Testis (tissue), 3 donors: ENCODE results near the gene TMIGD2. TPM values are rescaled to one million over a fixed set of nuclear protein-coding genes. Genes with fewer than 3 reads are reported as not detected.

ENCODE experiments used
- DNase-seq: peaks from one replicate; pipeline ENCODE4 v3.0.0-alpha.2; 2019
- H3K27ac ChIP-seq, 2 donors: fragments of 200-600 bp; sonication (generic); one replicate each; pipeline ENCODE4 v1.5.1; 2019
- H3K27me3 ChIP-seq: fragments of 200-600 bp; sonication (generic); one replicate; pipeline ENCODE4 v1.5.1; 2019
- H3K36me3 ChIP-seq: fragments of 200-600 bp; sonication (generic); one replicate; pipeline ENCODE4 v1.5.1; 2017; ENCODE audit warnings: low read depth; ENCODE audit errors: missing control alignments
- H3K4me1 ChIP-seq: fragments of 200-600 bp; sonication (generic); one replicate; pipeline ENCODE4 v1.5.1; 2019
- H3K4me3 ChIP-seq, 2 donors: fragments of 200-600 bp; sonication (generic); one replicate each; pipeline ENCODE4 v1.5.1; 2017 to 2019
- H3K9me3 ChIP-seq: fragments of 200-600 bp; sonication (generic); one replicate; pipeline ENCODE4 v1.5.1; 2017
- POLR2A ChIP-seq: fragments of 450-650 bp; IDR thresholded peaks from one replicate; pipeline ENCODE4 v1.6.1; 2017; ENCODE audit warnings: antibody characterized with exemption, mild to moderate bottlenecking, moderate library complexity
- WGBS, 2 donors: methylation state at CpG; one replicate each; pipeline ENCODE4 v1.1.5; 2018; 5-methylcytosine and 5-hydroxymethylcytosine counted together
- intact Hi-C: fragments of 100-400 bp; cut with DNase I; formaldehyde crosslinking; loops from one replicate; pipeline ENCODE4 v1.15.1; 2023; ENCODE audit warnings: low total_unique reads
- polyA plus RNA-seq: library from polyadenylated mRNA; stranded (reverse); fragments of 350-450 nt; fragmentation: Illumina TruSeq; extraction: RNeasy Lipid Tissue Mini Kit (QIAGEN cat#74804); gene quantifications from one replicate; pipeline ENCODE4 v1.2.3, GENCODE V29; 2014; ENCODE audit warnings: low read depth, low replicate concordance; ENCODE audit not compliant: insufficient read depth
- total RNA-seq, 2 donors: library from RNA; depleted of rRNA; stranded (reverse); fragments of >200 nt; gene quantifications; one replicate each; pipeline ENCODE4 v1.2.3, GENCODE V29; 2016
- TF ChIP-seq, protein P1 (sequence below), 3 experiments: fragments of 450-650 bp in 2 of 3; fragments of 200-600 bp in 1 of 3; sonication (generic) in 1 of 3; IDR thresholded peaks; one replicate each; pipeline ENCODE4 v1.5.1; 2016 to 2019; ENCODE audit warnings: antibody characterized with exemption in 3 of 3, mild to moderate bottlenecking in 2 of 3, moderate library complexity in 1 of 3

Gene TMIGD2
- total and polyA plus RNA-seq, 3 donors from 2014 or later, result 0.47 to 1.1 (median 0.83) TPM

DNA sequence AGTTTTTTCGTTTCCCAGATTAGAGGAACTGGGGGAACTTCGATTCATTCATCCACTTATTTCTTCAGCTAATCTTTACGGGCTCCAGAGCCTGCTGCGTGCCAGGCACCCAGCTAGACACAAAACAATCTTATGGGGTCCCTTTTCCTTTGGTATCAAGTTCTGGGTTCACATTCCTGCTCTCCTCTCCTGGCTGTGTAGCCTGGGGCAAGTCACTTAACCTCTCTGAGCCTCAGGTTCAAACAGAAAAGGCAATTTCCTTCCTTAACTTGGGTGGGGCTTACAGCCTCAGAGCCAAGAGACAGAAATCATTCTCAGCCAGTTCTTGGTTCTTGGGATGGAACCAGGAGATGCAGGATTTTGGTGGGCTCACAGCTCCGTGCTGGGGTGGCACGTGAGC, 17.2 kb downstream of the TMIGD2 start:
- no peaks in the 10 kb centered on the region for H3K9me3 ChIP-seq
- 48 to 49% methylated on average over 6 of the region's 6 CpGs for WGBS, 2 donors
- no peak for DNase-seq
- peak overlapping the region in 1 of 2 donors; percentile 12 for H3K4me3 ChIP-seq
- no peak overlapping the region for H3K27ac ChIP-seq
- no peaks in the 10 kb centered on the region for H3K27me3 ChIP-seq
- H3K4me1 ChIP-seq, result no peaks in the 10 kb centered on the region
- TF ChIP-seq, protein P1, sequence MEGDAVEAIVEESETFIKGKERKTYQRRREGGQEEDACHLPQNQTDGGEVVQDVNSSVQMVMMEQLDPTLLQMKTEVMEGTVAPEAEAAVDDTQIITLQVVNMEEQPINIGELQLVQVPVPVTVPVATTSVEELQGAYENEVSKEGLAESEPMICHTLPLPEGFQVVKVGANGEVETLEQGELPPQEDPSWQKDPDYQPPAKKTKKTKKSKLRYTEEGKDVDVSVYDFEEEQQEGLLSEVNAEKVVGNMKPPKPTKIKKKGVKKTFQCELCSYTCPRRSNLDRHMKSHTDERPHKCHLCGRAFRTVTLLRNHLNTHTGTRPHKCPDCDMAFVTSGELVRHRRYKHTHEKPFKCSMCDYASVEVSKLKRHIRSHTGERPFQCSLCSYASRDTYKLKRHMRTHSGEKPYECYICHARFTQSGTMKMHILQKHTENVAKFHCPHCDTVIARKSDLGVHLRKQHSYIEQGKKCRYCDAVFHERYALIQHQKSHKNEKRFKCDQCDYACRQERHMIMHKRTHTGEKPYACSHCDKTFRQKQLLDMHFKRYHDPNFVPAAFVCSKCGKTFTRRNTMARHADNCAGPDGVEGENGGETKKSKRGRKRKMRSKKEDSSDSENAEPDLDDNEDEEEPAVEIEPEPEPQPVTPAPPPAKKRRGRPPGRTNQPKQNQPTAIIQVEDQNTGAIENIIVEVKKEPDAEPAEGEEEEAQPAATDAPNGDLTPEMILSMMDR (IDR thresholded peaks at IDR 0.05), result no peak
- no peak for TF ChIP-seq POLR2A
- no peaks in the 10 kb centered on the region for H3K36me3 ChIP-seq
- intact Hi-C loops, result no loop called here

DNA sequence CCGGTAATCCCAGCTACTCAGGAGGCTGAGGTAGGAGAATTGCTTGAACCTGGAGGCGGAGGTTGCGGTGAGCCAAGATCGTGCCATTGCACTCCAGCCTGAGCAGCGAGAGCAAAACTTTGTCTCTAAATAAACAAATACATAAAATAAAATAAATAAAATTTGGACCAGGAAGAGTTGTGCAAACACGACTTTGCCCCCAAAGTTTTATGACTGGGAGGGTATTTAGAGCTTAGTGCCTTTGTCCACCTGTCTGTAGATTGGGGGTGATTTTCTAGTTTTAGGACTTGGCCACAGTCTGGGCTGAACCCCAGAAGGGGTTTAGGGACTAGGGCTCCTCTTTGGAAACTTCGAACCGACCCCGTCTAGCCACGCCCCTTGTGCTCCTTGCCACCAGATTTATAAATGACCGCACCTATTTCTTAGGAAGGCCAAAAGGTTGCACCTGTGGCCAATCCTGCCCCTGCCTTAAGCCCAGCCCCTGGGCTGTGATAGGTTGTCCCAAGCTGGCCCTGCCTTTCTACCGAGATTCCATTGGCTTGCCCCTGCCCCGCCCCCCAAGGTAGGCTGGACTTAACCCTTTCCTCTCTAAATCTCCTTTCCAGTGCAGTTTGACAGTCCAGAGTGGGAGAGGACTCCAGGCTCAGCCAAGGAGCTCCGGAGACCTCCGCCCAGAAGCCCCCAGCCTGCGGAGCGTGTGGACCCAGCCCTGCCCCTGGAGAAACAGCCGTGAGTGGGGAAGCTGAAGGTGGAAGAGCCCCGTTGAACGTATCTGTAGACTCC, 17.8 kb downstream of the TMIGD2 start:
- TF ChIP-seq, protein P1 (IDR thresholded peaks at IDR 0.05), result no peak
- peak; percentile 78 for DNase-seq
- no peaks in the 10 kb centered on the region for H3K9me3 ChIP-seq
- H3K4me1 ChIP-seq, result peaks cover 4% of the 10 kb centered on the region
- no peaks in the 10 kb centered on the region for H3K36me3 ChIP-seq
- no peaks in the 10 kb centered on the region for H3K27me3 ChIP-seq
- intact Hi-C loops, result no loop called here
- no peak overlapping the region for H3K27ac ChIP-seq
- 28 to 29% methylated on average over 19 to 20 of the region's 20 CpGs for WGBS, 2 donors
- H3K4me3 ChIP-seq, result peak overlapping the region in 1 of 2 donors; percentile 12

DNA sequence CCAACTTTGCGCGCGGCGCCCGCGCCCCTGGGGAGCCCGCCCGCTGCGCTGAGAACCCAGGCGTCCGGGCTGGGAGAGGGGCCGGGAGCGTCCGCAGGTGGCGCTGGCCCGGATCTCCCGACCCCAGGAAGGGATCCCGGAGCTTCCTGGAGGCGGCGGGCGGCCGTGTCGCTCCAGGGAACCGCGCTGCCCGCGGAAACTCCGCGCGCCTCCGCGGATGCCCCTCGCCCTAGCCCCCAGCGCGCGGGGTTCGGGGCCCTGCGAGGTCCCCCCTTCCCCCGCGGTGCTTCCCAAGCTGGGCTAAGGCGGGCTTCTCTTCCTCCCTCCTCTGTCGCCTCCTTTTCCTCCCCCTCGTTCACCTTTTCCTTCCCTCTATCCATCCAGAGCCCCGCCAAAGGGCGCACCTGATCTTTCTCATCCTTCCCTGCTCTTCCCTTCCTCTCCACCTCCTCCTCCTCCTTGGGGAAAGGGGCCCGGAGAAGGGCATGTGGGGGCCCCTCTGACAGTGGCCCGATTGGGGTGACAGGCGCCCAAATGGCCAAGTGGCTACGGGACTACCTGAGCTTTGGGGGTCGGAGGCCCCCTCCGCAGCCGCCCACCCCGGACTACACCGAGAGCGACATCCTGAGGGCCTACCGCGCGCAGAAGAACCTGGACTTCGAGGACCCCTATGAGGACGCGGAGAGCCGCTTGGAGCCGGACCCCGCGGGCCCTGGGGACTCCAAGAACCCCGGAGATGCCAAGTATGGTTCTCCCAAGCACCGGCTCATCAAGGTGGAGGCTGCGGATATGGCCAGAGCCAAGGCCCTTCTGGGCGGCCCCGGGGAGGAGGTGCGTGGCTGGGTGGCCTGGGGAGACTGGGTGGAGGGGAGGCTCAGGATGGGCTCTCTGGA, 22.4 kb downstream of the TMIGD2 start:
- Histone ChIP-seq H3K9me3 (no peaks in the 10 kb centered on the region), H3K4me1 (peaks cover 10% of the 10 kb centered on the region), H3K4me3 (peak overlapping the region; percentile 9 to 26), H3K27ac (no peak overlapping the region), H3K27me3 (no peaks in the 10 kb centered on the region), H3K36me3 (no peaks in the 10 kb centered on the region)
- intact Hi-C loops, result loop anchor here (10.0 kb wide), 1 partner anchor 75 kb away; no protein-coding TSS in a partner anchor
- DNase-seq, result no peak
- TF ChIP-seq, protein P1 (IDR thresholded peaks at IDR 0.05), result no peak
- no peak for TF ChIP-seq POLR2A
- 2 to 4% methylated on average over 44 to 47 of the region's 71 CpGs for WGBS, 2 donors

DNA sequence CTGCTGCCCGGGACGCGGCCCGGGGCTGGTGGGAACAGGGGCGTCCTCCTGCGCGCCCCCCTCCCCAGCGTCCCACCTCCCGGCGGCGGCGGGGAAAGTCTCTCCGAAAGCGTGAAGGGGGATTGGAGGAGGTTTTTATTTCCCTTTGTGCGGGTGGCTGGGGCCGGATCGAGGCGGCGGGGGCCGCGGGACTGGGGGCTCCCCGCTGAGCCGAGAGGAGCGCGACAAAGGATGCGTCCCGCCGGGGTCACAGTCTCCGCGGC, 23.0 kb downstream of the TMIGD2 start:
- intact Hi-C loops, result loop anchor here (10.0 kb wide), 1 partner anchor 76 kb away; no protein-coding TSS in a partner anchor
- Histone ChIP-seq H3K9me3 (no peaks in the 10 kb centered on the region), H3K27me3 (no peaks in the 10 kb centered on the region), H3K27ac (no peak overlapping the region), H3K36me3 (no peaks in the 10 kb centered on the region), H3K4me3 (peak overlapping the region; percentile 9 to 26), H3K4me1 (peaks cover 10% of the 10 kb centered on the region)
- 0% methylated on average over 24 of the region's 30 CpGs; no CpG with 5 or more reads in 1 of the 2 donors for WGBS, 2 donors
- TF ChIP-seq POLR2A, result no peak
- TF ChIP-seq, protein P1 (IDR thresholded peaks at IDR 0.05), result no peak
- no peak for DNase-seq
